ENCODE data around the gene FAM151A. TPM values are rescaled to one million over a fixed set of nuclear protein-coding genes. Genes with fewer than 3 reads are reported as not detected.

The FAM151A gene
- not detected in 3 replicates for total RNA-seq

GRCh38 chr1:54623216-54624007 is at the start of gene FAM151A:
FAM151A (minus strand) TSS chr1:54623525; CDS start chr1:54623395, 130 bp downstream.
- H3K4me3 Mint-ChIP-seq = no peak within 1 kb of the TSS
- no peak within 1 kb of the TSS for H3K27ac Mint-ChIP-seq
- DNase-seq (ENCODE audit: low spot score in 2 of 2, unreplicated experiment in 2 of 2) = no peak
- no peaks in the 10 kb centered on the region for H3K36me3 Mint-ChIP-seq
- peaks cover 1% of the 10 kb centered on the region for H3K27me3 Mint-ChIP-seq (ENCODE audit: low read depth)
- TF ChIP-seq, protein P1, sequence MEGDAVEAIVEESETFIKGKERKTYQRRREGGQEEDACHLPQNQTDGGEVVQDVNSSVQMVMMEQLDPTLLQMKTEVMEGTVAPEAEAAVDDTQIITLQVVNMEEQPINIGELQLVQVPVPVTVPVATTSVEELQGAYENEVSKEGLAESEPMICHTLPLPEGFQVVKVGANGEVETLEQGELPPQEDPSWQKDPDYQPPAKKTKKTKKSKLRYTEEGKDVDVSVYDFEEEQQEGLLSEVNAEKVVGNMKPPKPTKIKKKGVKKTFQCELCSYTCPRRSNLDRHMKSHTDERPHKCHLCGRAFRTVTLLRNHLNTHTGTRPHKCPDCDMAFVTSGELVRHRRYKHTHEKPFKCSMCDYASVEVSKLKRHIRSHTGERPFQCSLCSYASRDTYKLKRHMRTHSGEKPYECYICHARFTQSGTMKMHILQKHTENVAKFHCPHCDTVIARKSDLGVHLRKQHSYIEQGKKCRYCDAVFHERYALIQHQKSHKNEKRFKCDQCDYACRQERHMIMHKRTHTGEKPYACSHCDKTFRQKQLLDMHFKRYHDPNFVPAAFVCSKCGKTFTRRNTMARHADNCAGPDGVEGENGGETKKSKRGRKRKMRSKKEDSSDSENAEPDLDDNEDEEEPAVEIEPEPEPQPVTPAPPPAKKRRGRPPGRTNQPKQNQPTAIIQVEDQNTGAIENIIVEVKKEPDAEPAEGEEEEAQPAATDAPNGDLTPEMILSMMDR (IDR thresholded peaks at IDR 0.05; ENCODE audit: unreplicated experiment) = no peak
- peaks cover 10% of the 10 kb centered on the region for H3K4me1 Mint-ChIP-seq
- no peaks in the 10 kb centered on the region for H3K9me3 Mint-ChIP-seq

DNA sequence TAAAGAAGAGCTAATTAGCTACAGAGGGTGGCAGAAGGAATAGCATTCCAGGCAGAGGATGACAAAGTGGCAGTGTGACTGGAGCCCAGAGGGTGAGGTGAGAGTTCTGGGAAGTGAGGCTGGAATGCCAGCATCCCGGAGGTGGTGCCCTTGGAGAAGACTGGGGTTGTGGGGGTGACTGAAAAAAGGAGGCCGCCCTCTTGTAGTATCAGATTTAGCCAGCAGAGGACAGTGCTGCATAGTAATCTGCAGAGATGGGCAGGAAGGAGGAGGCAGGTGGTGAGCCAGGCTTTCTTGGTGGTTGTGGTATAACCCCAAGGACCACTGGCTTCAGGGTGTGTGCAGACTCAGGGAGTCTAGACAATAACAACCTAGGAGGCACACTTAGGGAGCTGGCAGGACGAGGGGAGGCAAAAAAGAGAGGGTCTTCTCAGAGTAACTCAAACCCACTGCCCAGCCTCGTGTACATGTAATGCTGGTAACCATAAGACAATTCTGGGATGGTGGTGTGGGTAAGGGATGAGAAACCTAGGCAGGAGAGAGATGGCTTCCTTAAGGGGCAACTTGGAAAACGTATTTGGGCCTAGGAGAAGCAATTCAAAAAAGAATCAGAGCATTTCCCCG is 48.8 kb upstream of the FAM151A start:
- Mint-ChIP-seq H3K27me3 (ENCODE audit: low read depth) (peaks cover 2% of the 10 kb centered on the region), H3K36me3 (no peaks in the 10 kb centered on the region), H3K9me3 (peaks cover 7% of the 10 kb centered on the region), H3K27ac (no peak overlapping the region), H3K4me3 (no peak overlapping the region), H3K4me1 (no peaks in the 10 kb centered on the region)
- DNase-seq (ENCODE audit: low spot score in 2 of 2, unreplicated experiment in 2 of 2) = peak in 1 of 2 experiments; percentile 61
- TF ChIP-seq, protein P1 (IDR thresholded peaks at IDR 0.05; ENCODE audit: unreplicated experiment) = peak; percentile 51

DNA sequence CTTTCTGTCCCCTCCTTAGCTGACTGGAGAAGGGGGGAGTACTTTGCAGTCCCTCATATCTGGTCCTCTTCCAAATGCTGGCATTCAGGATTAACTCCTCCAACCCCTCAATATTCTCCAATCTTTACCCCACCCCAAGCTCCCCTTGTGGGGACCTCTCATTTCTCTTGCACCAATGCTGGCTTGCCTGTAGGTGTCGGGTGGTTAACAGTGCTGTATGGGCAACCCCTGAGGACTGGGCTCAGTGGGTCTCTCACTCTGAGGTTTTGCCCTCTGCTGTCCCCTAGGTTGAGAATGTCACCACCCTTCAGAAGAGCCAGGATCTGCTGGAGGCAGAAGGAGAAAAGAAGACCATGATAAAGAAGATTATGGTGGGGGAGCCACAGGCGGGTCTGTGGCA is 45.2 kb upstream of the FAM151A start:
- H3K27me3 Mint-ChIP-seq (ENCODE audit: low read depth) = peaks cover 2% of the 10 kb centered on the region
- H3K9me3 Mint-ChIP-seq = peaks cover 5% of the 10 kb centered on the region
- DNase-seq (ENCODE audit: low spot score in 2 of 2, unreplicated experiment in 2 of 2) = no peak
- no peak overlapping the region for H3K27ac Mint-ChIP-seq
- TF ChIP-seq, protein P1 (IDR thresholded peaks at IDR 0.05; ENCODE audit: unreplicated experiment) = no peak
- no peaks in the 10 kb centered on the region for H3K4me1 Mint-ChIP-seq
- no peak overlapping the region for H3K4me3 Mint-ChIP-seq
- H3K36me3 Mint-ChIP-seq = no peaks in the 10 kb centered on the region

DNA sequence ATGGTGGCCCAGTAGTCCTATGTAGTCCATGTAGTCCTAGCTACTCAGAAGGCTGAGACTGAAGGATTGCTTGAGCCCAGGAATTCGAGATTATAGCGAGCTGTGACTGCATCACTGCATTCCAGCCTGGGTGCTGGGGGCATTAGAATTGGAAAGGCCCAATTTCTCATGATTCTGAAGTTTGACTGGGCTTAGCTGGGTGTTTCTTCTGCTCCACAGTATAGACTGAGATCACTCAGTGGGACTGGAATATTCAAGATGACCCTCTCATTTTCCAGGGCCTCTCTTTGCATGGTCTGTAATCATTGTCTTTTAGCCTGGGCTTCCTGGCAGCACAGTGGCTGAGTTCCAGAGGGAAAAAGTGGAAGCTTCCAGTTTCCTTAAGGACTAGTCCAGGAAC is 44.5 kb upstream of the FAM151A start:
- Mint-ChIP-seq H3K4me1 (no peaks in the 10 kb centered on the region), H3K9me3 (peaks cover 2% of the 10 kb centered on the region), H3K27ac (no peak overlapping the region), H3K27me3 (ENCODE audit: low read depth) (peaks cover 2% of the 10 kb centered on the region), H3K36me3 (no peaks in the 10 kb centered on the region), H3K4me3 (no peak overlapping the region)
- no peak for DNase-seq (ENCODE audit: low spot score in 2 of 2, unreplicated experiment in 2 of 2)
- TF ChIP-seq, protein P1 (IDR thresholded peaks at IDR 0.05; ENCODE audit: unreplicated experiment) = no peak

DNA sequence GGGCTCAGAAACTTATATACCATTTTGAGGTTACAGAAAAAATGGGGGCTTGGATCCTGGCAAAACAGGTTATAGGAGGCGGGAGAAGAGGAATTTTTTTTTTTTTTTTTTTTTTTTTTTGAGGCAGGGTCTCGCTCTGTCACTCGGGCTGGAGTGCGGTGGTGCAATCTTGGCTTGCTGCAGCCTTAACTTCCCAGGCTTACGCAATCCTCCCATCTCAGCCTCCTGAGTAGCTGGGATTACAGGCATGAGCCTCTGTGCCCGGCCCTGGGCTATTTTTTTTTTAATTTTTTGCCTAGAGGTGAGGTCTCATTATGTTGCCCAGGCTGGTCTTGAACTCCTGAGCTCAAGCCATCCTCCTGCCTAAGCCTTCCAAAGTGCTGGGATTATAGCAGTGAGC is 43.0 kb upstream of the FAM151A start:
- no peak overlapping the region for H3K27ac Mint-ChIP-seq
- H3K4me3 Mint-ChIP-seq = no peak overlapping the region
- H3K9me3 Mint-ChIP-seq = peaks cover 2% of the 10 kb centered on the region
- TF ChIP-seq, protein P1 (IDR thresholded peaks at IDR 0.05; ENCODE audit: unreplicated experiment) = no peak
- H3K36me3 Mint-ChIP-seq = no peaks in the 10 kb centered on the region
- no peaks in the 10 kb centered on the region for H3K4me1 Mint-ChIP-seq
- peaks cover 2% of the 10 kb centered on the region for H3K27me3 Mint-ChIP-seq (ENCODE audit: low read depth)
- DNase-seq (ENCODE audit: low spot score in 2 of 2, unreplicated experiment in 2 of 2) = no peak
